ENCODE results near the gene WNT8B. TPM values are rescaled to one million over a fixed set of nuclear protein-coding genes. Genes with fewer than 3 reads are reported as not detected.

WNT8B gene
- total RNA-seq, 2 donors from 2014 or later: 0.40 to 1.8 TPM

DNA sequence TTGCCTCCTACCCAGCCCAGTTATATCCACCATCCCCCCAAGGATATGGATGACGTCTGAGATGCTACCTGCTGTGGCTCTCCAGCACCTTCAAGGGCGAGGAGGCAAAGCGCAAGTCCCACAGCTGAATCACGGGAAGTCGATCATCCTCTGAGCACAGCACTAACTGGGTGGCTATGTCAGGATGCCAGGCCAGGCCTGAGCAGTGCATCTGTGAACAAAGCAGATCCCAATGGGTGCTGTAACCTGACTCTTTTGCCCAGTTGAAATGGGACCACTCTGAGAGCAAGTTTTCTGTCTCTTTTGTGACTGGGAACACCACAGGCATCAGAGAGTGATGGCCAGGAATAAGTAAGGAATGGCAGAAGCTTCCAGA lies 44.5 kb downstream of the WNT8B start:
- Histone ChIP-seq H3K36me3 (no peaks in the 10 kb centered on the region), H3K27ac (no peak overlapping the region), H3K4me3 (no peak overlapping the region), H3K27me3 (replicated peaks; ENCODE audit: insufficient read depth) (no peaks in the 10 kb centered on the region), H3K9me3 (no peaks in the 10 kb centered on the region), H3K4me1 (replicated peaks) (no peaks in the 10 kb centered on the region)
- DNase-seq (ENCODE audit: low spot score): no peak
- no peak for TF ChIP-seq POLR2AphosphoS5 (IDR thresholded peaks at IDR 0.05)
- TF ChIP-seq POLR2A (IDR thresholded peaks at IDR 0.05): no peak
- TF ChIP-seq CTCF (IDR thresholded peaks at IDR 0.05): no peak
- WGBS: 98% methylated on average over 5 of the region's 5 CpGs
- intact Hi-C loops (cut with DNase I): no loop called here

DNA sequence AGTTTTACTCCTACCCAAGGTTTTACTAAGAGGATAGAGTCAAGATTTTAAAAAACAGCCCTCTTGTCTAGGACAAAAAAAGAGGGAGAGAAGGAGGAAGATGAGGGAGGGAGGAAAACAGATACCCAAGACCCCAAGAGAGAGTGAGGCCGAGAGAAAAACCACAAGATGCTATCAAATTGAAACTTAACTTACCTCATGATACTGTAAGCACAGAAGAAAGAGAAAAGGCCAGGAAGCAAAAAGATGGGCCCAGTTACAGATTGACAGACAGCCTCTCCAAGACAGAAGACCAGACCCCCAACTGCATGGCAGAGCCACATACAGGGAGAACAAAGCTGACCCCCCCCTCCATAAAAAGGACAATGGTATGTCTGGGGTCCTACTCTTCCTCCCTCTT lies 45.5 kb downstream of the WNT8B start:
- no peaks in the 10 kb centered on the region for H3K27me3 ChIP-seq (replicated peaks; ENCODE audit: insufficient read depth)
- intact Hi-C loops (cut with DNase I): no loop called here
- WGBS: 68% methylated on average over 1 of the region's 1 CpG

DNA sequence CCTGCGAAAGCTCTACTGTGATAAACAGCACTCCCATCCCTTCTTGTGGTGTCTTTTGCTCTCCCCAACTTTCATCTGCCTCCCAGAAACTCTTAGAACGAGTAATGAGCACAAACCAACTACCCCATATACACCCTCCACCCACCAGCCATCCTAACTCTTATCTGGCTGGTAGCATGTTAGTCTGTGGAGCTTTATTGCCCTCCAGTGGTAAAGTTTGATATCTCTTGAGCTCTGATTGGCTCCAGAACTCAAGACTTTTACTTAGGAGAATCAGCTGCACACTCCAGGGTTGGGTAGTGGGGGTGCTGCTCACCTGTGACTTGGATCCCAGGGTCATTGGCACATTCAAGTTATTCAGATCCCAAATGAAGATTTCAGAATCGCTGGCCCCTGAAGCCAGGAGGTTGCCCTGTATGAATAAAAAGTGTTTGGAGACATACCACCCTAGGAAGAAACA lies 45.9 kb downstream of the WNT8B start:
- Histone ChIP-seq H3K4me1 (replicated peaks) (no peaks in the 10 kb centered on the region), H3K9me3 (no peaks in the 10 kb centered on the region), H3K27ac (no peak overlapping the region), H3K27me3 (replicated peaks; ENCODE audit: insufficient read depth) (no peaks in the 10 kb centered on the region), H3K36me3 (no peaks in the 10 kb centered on the region), H3K4me3 (no peak overlapping the region)
- TF ChIP-seq POLR2A (IDR thresholded peaks at IDR 0.05): no peak
- no peak for TF ChIP-seq POLR2AphosphoS5 (IDR thresholded peaks at IDR 0.05)
- TF ChIP-seq CTCF (IDR thresholded peaks at IDR 0.05): peak in 3 of 4 experiments; percentile 14 to 59 (median 57)
- no peak for DNase-seq (ENCODE audit: low spot score)
- 50% methylated on average over 3 of the region's 3 CpGs for WGBS
- intact Hi-C loops (cut with DNase I): no loop called here

More for the DNA sequence above, 45.5 kb downstream of the WNT8B start:
- no peak for DNase-seq (ENCODE audit: low spot score)
- Histone ChIP-seq H3K4me3 (no peak overlapping the region), H3K36me3 (no peaks in the 10 kb centered on the region), H3K4me1 (replicated peaks) (no peaks in the 10 kb centered on the region), H3K9me3 (no peaks in the 10 kb centered on the region), H3K27ac (no peak overlapping the region)
- TF ChIP-seq POLR2AphosphoS5 (IDR thresholded peaks at IDR 0.05) (no peak), CTCF (IDR thresholded peaks at IDR 0.05) (no peak)

- intact Hi-C loops (cut with DNase I): no loop called here
- DNase-seq (ENCODE audit: low spot score): no peak
- no peak overlapping the region for H3K4me3 ChIP-seq
- no peaks in the 10 kb centered on the region for H3K4me1 ChIP-seq (replicated peaks)
- no peaks in the 10 kb centered on the region for H3K36me3 ChIP-seq
- no peaks in the 10 kb centered on the region for H3K9me3 ChIP-seq
- no peaks in the 10 kb centered on the region for H3K27me3 ChIP-seq (replicated peaks; ENCODE audit: insufficient read depth)
- H3K27ac ChIP-seq: no peak overlapping the region
- TF ChIP-seq POLR2A (IDR thresholded peaks at IDR 0.05) (no peak), POLR2AphosphoS5 (IDR thresholded peaks at IDR 0.05) (no peak), CTCF (IDR thresholded peaks at IDR 0.05) (no peak)
- 52% methylated on average over 8 of the region's 8 CpGs for WGBS
Measured at GRCh38 chr10:100509241-100509840, 46.5 kb downstream of the WNT8B start.

GRCh38 chr10:100510533-100511308 lies 47.9 kb downstream of the WNT8B start:
- TF ChIP-seq POLR2AphosphoS5 (IDR thresholded peaks at IDR 0.05) (peak; percentile 48), CTCF (IDR thresholded peaks at IDR 0.05) (no peak)

More at GRCh38 chr10:100510533-100511308, 47.9 kb downstream of the WNT8B start:
- H3K9me3 ChIP-seq: no peaks in the 10 kb centered on the region
- H3K27ac ChIP-seq: no peak overlapping the region
- H3K36me3 ChIP-seq: no peaks in the 10 kb centered on the region
- 79% methylated on average over 7 of the region's 7 CpGs for WGBS
- no peak overlapping the region for H3K4me3 ChIP-seq
- no peaks in the 10 kb centered on the region for H3K27me3 ChIP-seq (replicated peaks; ENCODE audit: insufficient read depth)
- intact Hi-C loops (cut with DNase I): no loop called here
- no peaks in the 10 kb centered on the region for H3K4me1 ChIP-seq (replicated peaks)
- peak; percentile 73 for DNase-seq (ENCODE audit: low spot score)

Measured in prostate gland (tissue), 2 donors.